Panc1 (cell line): ENCODE measurements around the gene PDE3A. TPM values are rescaled to one million over a fixed set of nuclear protein-coding genes. Genes with fewer than 3 reads are reported as not detected.

ENCODE experiments used
- ATAC-seq: fragments of 200-7000 bp; cut with Tn5 transposase; 2 replicates; pipeline ENCODE4 v1.9.1; 2020; ENCODE audit warnings: mild to moderate bottlenecking, moderate library complexity
- BruUV-seq: library from RNA; stranded (reverse); fragments of 400-500 nt; replicated peaks from 2 replicates; lab custom pipeline; 2021; lab: Mats Ljungman, UMichigan
- CTCF ChIA-PET: fragments of 300-600 bp; sonication (Branson Sonifier 250); formaldehyde crosslinking; loops from one replicate; lab custom pipeline; 2022; ENCODE audit warnings: antibody characterized with exemption; lab: Charles Lee
- POLR2A ChIA-PET: fragments of 300-600 bp; sonication (Branson Sonifier 250); formaldehyde crosslinking; loops from one replicate; lab custom pipeline; 2022; ENCODE audit warnings: antibody characterized with exemption; lab: Charles Lee
- DNase-seq: peaks from one replicate; pipeline ENCODE4 v3.0.0-alpha.2; 2010; ENCODE audit warnings: low read depth, low spot score
- H3K27ac ChIP-seq: 2 replicates; pipeline ENCODE4 v1.5.1; 2011; ENCODE audit warnings: mild to moderate bottlenecking, low read length, inconsistent platforms
- H3K27me3 ChIP-seq: fragments of 200-500 bp; sonication (Bioruptor generic); 2 replicates; pipeline ENCODE4 v1.6.0; 2014; ENCODE audit warnings: low read length, inconsistent platforms; ENCODE audit not compliant: control insufficient read depth, insufficient read depth
- H3K36me3 ChIP-seq: fragments of 200-500 bp; sonication (Bioruptor generic); 2 replicates; pipeline ENCODE4 v1.5.1; 2014; ENCODE audit warnings: inconsistent platforms, mild to moderate bottlenecking, low read length, moderate library complexity; ENCODE audit not compliant: control insufficient read depth, insufficient read depth
- H3K4me1 ChIP-seq: 2 replicates; pipeline ENCODE4 v1.5.1; 2011; ENCODE audit warnings: inconsistent platforms, mild to moderate bottlenecking, low read length, moderate library complexity; ENCODE audit not compliant: control insufficient read depth, insufficient read depth
- H3K4me3 ChIP-seq, 2 experiments: 2 replicates each; pipeline ENCODE4 v1.5.1; 2011 to 2012; ENCODE audit warnings: low read depth in 2 of 2, low read length in 2 of 2, mild to moderate bottlenecking in 2 of 2, inconsistent platforms in 1 of 2, moderate library complexity in 1 of 2
- H3K9me3 ChIP-seq: fragments of 200-500 bp; sonication (Bioruptor generic); 2 replicates; pipeline ENCODE4 v1.5.1; 2014; ENCODE audit warnings: low read depth, mild to moderate bottlenecking, inconsistent platforms, low read length, moderate library complexity; ENCODE audit not compliant: control insufficient read depth, insufficient read depth
- POLR2AphosphoS5 ChIP-seq: IDR thresholded peaks from 2 replicates; pipeline ENCODE4 v1.6.1; 2012; ENCODE audit warnings: mild to moderate bottlenecking, low read depth, low read length, moderate library complexity
- SIN3A ChIP-seq: IDR thresholded peaks from 2 replicates; pipeline ENCODE4 v1.6.1; 2012; ENCODE audit warnings: low read depth, mild to moderate bottlenecking, low read length, moderate library complexity, borderline replicate concordance; ENCODE audit not compliant: insufficient read depth
- TCF7L2 ChIP-seq: IDR thresholded peaks from 2 replicates; pipeline ENCODE4 v1.6.1; 2011; ENCODE audit warnings: mild to moderate bottlenecking, low read depth, low read length, inconsistent platforms
- in situ Hi-C: cut with HindIII; loops from 2 replicates; pipeline ENCODE4 v1.10.0; 2016; ENCODE audit warnings: low sequenced_read_pairs, low pct_unique_long_range_greater_than_20kb
- intact Hi-C: fragments of 100-400 bp; cut with micrococcal nuclease; formaldehyde crosslinking; loops from one replicate; pipeline ENCODE4 v1.10.0; 2022; ENCODE audit not compliant: unreplicated experiment
- total RNA-seq: library from RNA; stranded (reverse); gene quantifications from one replicate; pipeline ENCODE4 v1.2.1, GENCODE V29; 2021; ENCODE audit not compliant: unreplicated experiment
- TF ChIP-seq, protein P1 (sequence below), 2 experiments: IDR thresholded peaks; 2 replicates each; pipeline ENCODE4 v1.6.1; 2011 to 2012; ENCODE audit warnings: low read depth in 2 of 2, control low read depth in 1 of 2, low read length in 1 of 2, mild to moderate bottlenecking in 1 of 2, moderate library complexity in 1 of 2; ENCODE audit not compliant: insufficient read depth in 1 of 2
- TF ChIP-seq, protein P2 (sequence below): fragments of 450-650 bp; IDR thresholded peaks from 2 replicates; pipeline ENCODE4 v1.5.1; 2017; ENCODE audit warnings: mild to moderate bottlenecking

PDE3A gene
- total RNA-seq, 1 experiment from 2014 or later: 0.03 TPM

DNA sequence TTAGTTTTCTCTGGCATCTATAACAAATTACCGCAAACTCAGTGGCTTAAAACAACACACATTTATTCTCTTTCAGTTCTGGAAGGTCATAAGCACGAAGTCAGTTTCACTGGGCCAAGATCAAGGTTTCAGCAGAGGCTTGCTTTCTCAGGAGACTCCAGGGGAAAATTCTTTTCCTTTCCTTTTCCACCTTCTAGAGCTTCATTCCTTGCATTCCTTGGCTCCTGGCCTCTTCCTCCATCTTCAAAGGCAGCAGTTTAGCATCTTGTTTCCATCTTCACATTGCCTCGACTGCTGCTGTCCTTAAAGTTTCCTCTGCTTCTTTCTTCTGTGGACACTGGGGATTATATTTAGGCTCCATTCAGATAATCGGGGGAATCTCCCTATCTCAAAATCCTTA, 106.1 kb downstream of the PDE3A start:
- POLR2A ChIA-PET: no interaction called here
- CTCF ChIA-PET: no interaction called here
- no peaks in the 10 kb centered on the region for H3K9me3 ChIP-seq
- no peaks in the 10 kb centered on the region for H3K36me3 ChIP-seq
- H3K27ac ChIP-seq: no peak overlapping the region
- H3K4me3 ChIP-seq: no peak overlapping the region
- TF ChIP-seq SIN3A: no peak
- ATAC-seq (no peak), DNase-seq (no peak)
- H3K4me1 ChIP-seq: no peaks in the 10 kb centered on the region
- in situ Hi-C loops (no loop called here), intact Hi-C loops (no loop called here)
- BruUV-seq: no TSS peak
- H3K27me3 ChIP-seq: no peaks in the 10 kb centered on the region

DNA sequence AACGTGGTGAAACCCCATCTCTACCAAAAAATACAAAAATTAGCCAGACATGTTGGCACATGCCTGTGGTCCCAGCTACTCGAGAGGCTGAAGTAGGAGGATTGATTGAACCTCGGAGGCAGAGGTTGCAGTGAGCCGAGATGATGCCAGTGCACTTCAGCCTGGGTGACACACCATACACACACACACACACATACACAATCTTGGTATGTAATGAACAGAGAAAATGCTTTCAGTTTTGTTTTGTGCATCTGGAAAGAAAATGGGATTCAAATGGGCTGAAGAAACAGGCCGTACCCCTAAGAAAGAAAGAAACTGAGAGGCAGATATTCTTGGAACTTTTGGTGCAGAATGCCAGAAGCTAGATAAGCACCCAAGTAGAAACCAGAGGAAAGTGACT, 107.2 kb downstream of the PDE3A start:
- no peaks in the 10 kb centered on the region for H3K27me3 ChIP-seq
- H3K27ac ChIP-seq: no peak overlapping the region
- no peak overlapping the region for H3K4me3 ChIP-seq
- ChIA-PET CTCF (no interaction called here), POLR2A (no interaction called here)
- DNase-seq (no peak), ATAC-seq (no peak)
- no peaks in the 10 kb centered on the region for H3K4me1 ChIP-seq
- intact Hi-C loops: no loop called here
- BruUV-seq: no TSS peak
- in situ Hi-C loops: no loop called here
- no peaks in the 10 kb centered on the region for H3K36me3 ChIP-seq
- no peaks in the 10 kb centered on the region for H3K9me3 ChIP-seq
- TF ChIP-seq POLR2AphosphoS5: no peak
- TF ChIP-seq, protein P1, sequence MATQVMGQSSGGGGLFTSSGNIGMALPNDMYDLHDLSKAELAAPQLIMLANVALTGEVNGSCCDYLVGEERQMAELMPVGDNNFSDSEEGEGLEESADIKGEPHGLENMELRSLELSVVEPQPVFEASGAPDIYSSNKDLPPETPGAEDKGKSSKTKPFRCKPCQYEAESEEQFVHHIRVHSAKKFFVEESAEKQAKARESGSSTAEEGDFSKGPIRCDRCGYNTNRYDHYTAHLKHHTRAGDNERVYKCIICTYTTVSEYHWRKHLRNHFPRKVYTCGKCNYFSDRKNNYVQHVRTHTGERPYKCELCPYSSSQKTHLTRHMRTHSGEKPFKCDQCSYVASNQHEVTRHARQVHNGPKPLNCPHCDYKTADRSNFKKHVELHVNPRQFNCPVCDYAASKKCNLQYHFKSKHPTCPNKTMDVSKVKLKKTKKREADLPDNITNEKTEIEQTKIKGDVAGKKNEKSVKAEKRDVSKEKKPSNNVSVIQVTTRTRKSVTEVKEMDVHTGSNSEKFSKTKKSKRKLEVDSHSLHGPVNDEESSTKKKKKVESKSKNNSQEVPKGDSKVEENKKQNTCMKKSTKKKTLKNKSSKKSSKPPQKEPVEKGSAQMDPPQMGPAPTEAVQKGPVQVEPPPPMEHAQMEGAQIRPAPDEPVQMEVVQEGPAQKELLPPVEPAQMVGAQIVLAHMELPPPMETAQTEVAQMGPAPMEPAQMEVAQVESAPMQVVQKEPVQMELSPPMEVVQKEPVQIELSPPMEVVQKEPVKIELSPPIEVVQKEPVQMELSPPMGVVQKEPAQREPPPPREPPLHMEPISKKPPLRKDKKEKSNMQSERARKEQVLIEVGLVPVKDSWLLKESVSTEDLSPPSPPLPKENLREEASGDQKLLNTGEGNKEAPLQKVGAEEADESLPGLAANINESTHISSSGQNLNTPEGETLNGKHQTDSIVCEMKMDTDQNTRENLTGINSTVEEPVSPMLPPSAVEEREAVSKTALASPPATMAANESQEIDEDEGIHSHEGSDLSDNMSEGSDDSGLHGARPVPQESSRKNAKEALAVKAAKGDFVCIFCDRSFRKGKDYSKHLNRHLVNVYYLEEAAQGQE (IDR thresholded peaks at IDR 0.05; ENCODE audit: insufficient read depth in 1 of 2, low read depth in 2 of 2, low read length in 1 of 2): no peak
- TF ChIP-seq, protein P2, sequence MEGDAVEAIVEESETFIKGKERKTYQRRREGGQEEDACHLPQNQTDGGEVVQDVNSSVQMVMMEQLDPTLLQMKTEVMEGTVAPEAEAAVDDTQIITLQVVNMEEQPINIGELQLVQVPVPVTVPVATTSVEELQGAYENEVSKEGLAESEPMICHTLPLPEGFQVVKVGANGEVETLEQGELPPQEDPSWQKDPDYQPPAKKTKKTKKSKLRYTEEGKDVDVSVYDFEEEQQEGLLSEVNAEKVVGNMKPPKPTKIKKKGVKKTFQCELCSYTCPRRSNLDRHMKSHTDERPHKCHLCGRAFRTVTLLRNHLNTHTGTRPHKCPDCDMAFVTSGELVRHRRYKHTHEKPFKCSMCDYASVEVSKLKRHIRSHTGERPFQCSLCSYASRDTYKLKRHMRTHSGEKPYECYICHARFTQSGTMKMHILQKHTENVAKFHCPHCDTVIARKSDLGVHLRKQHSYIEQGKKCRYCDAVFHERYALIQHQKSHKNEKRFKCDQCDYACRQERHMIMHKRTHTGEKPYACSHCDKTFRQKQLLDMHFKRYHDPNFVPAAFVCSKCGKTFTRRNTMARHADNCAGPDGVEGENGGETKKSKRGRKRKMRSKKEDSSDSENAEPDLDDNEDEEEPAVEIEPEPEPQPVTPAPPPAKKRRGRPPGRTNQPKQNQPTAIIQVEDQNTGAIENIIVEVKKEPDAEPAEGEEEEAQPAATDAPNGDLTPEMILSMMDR: no peak

DNA sequence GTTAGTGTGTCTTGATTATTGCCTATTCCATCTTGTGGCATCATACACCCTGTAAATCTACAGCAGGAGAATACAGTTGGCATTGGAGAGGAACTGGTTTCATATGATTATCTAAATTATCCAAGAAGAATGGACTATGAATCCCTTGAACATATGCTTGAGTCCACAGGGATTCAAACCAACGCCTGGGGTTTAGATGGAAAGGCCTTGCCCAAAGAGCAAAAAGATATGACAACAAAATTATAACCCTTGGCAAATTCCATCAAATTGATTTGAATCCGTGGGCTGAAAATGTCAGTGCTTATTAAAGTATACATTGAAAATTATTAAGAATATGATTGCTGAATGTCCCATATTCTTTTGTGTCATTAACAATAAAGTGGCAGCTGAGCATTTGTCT, 108.2 kb downstream of the PDE3A start:
- in situ Hi-C loops: no loop called here
- CTCF ChIA-PET: no interaction called here
- no peaks in the 10 kb centered on the region for H3K9me3 ChIP-seq

More for the DNA sequence above, 108.2 kb downstream of the PDE3A start:
- no TSS peak for BruUV-seq
- no peaks in the 10 kb centered on the region for H3K27me3 ChIP-seq
- H3K27ac ChIP-seq: no peak overlapping the region
- DNase-seq (no peak), ATAC-seq (no peak)
- no peaks in the 10 kb centered on the region for H3K36me3 ChIP-seq
- intact Hi-C loops: no loop called here
- POLR2A ChIA-PET: no interaction called here
- no peaks in the 10 kb centered on the region for H3K4me1 ChIP-seq
- TF ChIP-seq SIN3A (no peak), POLR2AphosphoS5 (no peak), TCF7L2 (no peak)
- TF ChIP-seq, protein P1 (IDR thresholded peaks at IDR 0.05; ENCODE audit: insufficient read depth in 1 of 2, low read depth in 2 of 2, low read length in 1 of 2): no peak
- TF ChIP-seq, protein P2: no peak
- H3K4me3 ChIP-seq: no peak overlapping the region
